ENCODE measurements around the gene ATF6B.
"Not testable (repeated sequence)": the region's sequence is repeated elsewhere in the genome, so short reads cannot be mapped to it uniquely, and the experiment has no call there.

Gene ATF6B

DNA sequence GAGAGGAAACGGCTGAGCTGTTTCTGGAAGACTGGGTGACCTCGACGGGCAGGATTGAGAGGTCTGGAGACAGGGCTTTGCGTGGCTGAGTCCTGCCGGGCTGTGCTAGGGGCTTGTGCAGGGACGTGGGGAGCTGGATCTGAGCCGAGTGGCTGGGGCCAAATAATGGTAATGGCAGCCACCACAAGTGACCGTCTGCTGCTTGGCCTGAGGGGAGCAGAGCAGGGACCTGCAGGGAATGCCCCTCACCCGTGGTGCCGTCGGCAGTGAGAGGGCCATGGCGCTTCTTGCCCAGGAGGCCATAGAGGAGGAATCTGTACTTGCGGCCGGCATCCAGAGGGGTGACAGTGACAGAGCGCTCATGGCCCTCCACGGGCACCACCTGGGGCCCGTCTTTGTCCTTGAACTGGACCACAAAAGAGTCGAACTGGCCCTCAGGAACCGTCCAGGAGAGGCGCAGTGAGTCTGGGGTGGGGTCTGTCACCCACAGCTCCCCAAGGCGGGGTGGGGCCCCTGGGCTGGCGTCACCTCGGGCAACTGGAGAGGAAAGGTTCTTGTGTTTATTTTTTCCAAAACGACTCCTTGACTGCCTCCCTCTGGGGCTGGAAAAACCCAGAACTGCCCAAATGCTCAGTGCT, 58.0 kb downstream of the ATF6B start:
- H3K4me3 ChIP-seq (ENCODE audit: low read depth in 1 of 2, low read length in 2 of 2), result no peak overlapping the region
- peaks cover 13% of the 10 kb centered on the region for H3K36me3 ChIP-seq (ENCODE audit: insufficient read depth, low read length)
- H3K9me3 ChIP-seq (ENCODE audit: low read length), result no peaks in the 10 kb centered on the region
- peaks cover 7% of the 10 kb centered on the region for H3K4me1 ChIP-seq (ENCODE audit: insufficient read depth, low read length)
- H3K9ac ChIP-seq (ENCODE audit: low read length), result no peak overlapping the region
- no peaks in the 10 kb centered on the region for H3K27me3 ChIP-seq (ENCODE audit: control insufficient read depth in 1 of 2, insufficient read depth in 2 of 2, low read length in 2 of 2)
- H3K27ac ChIP-seq (ENCODE audit: low read depth, low read length), result no peak overlapping the region

DNA sequence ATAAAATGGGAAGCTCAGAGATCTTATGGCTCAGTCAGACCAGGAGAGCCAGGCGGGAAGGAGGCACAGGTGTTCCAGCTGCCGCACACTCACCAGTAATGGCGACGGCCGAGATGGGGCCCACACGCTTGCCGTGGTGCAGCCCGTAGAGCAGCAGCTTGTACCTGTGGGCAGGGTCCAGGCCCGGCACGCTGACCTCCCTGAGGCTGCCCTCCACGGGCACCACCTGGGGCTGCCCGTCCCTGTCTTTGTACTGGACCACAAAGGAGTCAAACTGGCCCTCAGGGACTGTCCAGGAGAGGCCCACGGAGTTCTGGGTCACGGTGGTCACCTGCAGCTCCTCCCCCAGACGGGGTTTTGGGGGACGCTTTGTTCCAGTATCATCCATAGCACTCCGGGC, 58.6 kb downstream of the ATF6B start:
- peaks cover 7% of the 10 kb centered on the region for H3K4me1 ChIP-seq (ENCODE audit: insufficient read depth, low read length)
- H3K27me3 ChIP-seq (ENCODE audit: control insufficient read depth in 1 of 2, insufficient read depth in 2 of 2, low read length in 2 of 2), result no peaks in the 10 kb centered on the region
- H3K9me3 ChIP-seq (ENCODE audit: low read length), result no peaks in the 10 kb centered on the region
- H3K4me3 ChIP-seq (ENCODE audit: low read depth in 1 of 2, low read length in 2 of 2), result no peak overlapping the region
- H3K9ac ChIP-seq (ENCODE audit: low read length), result no peak overlapping the region
- peaks cover 13% of the 10 kb centered on the region for H3K36me3 ChIP-seq (ENCODE audit: insufficient read depth, low read length)
- no peak overlapping the region for H3K27ac ChIP-seq (ENCODE audit: low read depth, low read length)

DNA sequence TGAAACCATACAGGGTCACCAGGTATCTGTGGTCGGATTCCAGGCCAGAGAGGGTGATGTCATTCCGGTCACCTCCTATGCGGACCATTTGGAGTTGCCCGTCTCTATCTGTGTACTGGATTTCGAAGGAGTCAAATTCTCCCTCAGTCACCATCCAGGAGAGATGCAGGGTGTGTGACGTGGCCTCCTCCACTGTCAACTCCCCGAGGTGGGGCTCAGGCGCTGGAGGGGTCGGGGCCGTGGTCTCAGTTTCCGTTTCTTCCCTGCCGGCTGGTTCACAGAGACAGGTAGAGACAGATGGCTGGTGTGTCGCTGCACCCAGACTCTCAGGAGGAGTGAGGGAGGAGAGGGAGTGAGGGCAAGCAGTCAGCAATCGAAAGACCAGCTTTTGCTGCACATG, 59.2 kb downstream of the ATF6B start:
- no peaks in the 10 kb centered on the region for H3K27me3 ChIP-seq (ENCODE audit: control insufficient read depth in 1 of 2, insufficient read depth in 2 of 2, low read length in 2 of 2)

DNA sequence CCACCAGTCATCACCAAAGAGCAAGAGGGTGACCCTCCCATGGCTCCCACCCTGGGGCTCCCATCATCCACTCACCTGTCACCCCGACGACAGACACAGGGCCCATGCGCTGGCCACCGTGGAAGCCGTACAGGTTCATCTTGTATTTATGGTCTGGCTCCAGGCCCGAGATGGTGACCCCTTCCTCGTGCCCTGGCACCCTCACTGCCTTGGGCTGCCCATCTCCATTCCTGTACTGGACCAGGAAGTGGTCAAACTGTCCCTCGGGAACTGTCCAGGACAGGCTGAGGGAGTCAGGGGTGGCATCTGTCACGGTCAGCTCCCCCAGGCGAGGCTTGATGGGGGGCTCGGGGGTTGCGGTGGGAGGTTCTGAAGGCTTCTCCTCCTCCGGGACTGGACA, 59.7 kb downstream of the ATF6B start:
- H3K36me3 ChIP-seq (ENCODE audit: insufficient read depth, low read length), result peaks cover 13% of the 10 kb centered on the region
- H3K9me3 ChIP-seq (ENCODE audit: low read length); H3K27ac ChIP-seq (ENCODE audit: low read depth, low read length); H3K27me3 ChIP-seq (ENCODE audit: control insufficient read depth in 1 of 2, insufficient read depth in 2 of 2, low read length in 2 of 2); H3K4me3 ChIP-seq (ENCODE audit: low read depth in 1 of 2, low read length in 2 of 2); H3K9ac ChIP-seq (ENCODE audit: low read length); H3K4me1 ChIP-seq (ENCODE audit: insufficient read depth, low read length): not testable (repeated sequence)

More for the DNA sequence above, 59.2 kb downstream of the ATF6B start:
- no peak overlapping the region for H3K9ac ChIP-seq (ENCODE audit: low read length)
- H3K4me1 ChIP-seq (ENCODE audit: insufficient read depth, low read length), result peaks cover 7% of the 10 kb centered on the region
- H3K4me3 ChIP-seq (ENCODE audit: low read depth in 1 of 2, low read length in 2 of 2), result no peak overlapping the region
- no peaks in the 10 kb centered on the region for H3K9me3 ChIP-seq (ENCODE audit: low read length)
- H3K27ac ChIP-seq (ENCODE audit: low read depth, low read length), result no peak overlapping the region
- H3K36me3 ChIP-seq (ENCODE audit: insufficient read depth, low read length), result peaks cover 13% of the 10 kb centered on the region

DNA sequence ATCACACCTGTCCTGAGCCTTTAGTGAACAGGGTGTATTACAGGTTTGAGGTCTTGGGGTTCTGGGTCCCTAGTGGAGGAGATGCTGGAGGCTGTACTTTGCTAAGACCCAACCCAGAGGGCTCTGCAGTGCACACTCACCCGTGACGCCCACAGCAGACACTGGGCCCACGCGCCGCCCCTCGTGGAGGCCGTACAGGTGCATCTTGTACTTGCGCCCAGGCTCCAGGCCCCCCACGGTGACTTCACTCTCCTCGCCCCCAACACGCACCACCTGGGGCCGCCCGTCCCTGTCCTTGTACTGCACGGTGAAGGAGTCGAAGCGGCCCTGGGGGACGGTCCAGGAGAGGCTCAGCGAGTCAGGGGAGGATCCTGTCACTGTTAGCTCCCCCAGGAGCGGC, 60.5 kb downstream of the ATF6B start:
- H3K27ac ChIP-seq (ENCODE audit: low read depth, low read length); H3K4me3 ChIP-seq (ENCODE audit: low read depth in 1 of 2, low read length in 2 of 2); H3K27me3 ChIP-seq (ENCODE audit: control insufficient read depth in 1 of 2, insufficient read depth in 2 of 2, low read length in 2 of 2); H3K4me1 ChIP-seq (ENCODE audit: insufficient read depth, low read length); H3K9me3 ChIP-seq (ENCODE audit: low read length); H3K9ac ChIP-seq (ENCODE audit: low read length): not testable (repeated sequence)
- peaks cover 13% of the 10 kb centered on the region for H3K36me3 ChIP-seq (ENCODE audit: insufficient read depth, low read length)

Data from muscle layer of colon (tissue), 2 donors.